ENCODE results near the gene KIAA1217. TPM values are rescaled to one million over a fixed set of nuclear protein-coding genes. Genes with fewer than 3 reads are reported as not detected.

KIAA1217 gene
- total and polyA plus RNA-seq, 2 of the 4 experiments (the other 2 are of a cell fraction), result 3.4 to 4.4 TPM

DNA sequence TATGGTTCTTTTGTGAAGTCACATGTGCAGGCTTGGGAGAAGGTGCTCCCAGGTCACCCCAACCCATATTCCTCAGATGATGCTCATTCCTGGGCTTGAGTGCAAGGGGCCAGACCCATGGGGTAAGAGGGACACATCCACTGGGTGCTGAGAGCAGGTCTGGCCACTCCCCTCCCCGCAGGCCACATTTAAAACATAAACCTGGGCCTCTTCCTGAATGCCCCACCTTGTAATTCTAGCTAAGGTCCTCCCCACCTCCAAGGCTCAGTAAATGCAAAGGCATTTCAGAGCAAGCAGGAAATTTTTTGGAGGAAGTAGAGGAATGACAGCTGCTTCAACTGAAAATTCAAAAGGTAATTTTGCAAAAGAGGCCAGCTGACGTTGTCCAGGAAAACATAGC lies 342.2 kb downstream of the KIAA1217 start:
- Histone ChIP-seq H4K91ac (ENCODE audit: insufficient read depth, low read depth, low read length) (no peak overlapping the region), H4K8ac (ENCODE audit: low read depth in 2 of 2, low read length in 2 of 2) (no peak overlapping the region), H4K20me1 (ENCODE audit: insufficient read depth, low read length) (no peaks in the 10 kb centered on the region), H2BK120ac (ENCODE audit: low read depth, low read length) (no peak overlapping the region), H3K27ac (ENCODE audit: insufficient read depth, low read length) (no peak overlapping the region), H3K14ac (replicated peaks; ENCODE audit: low read depth, low read length) (no peak overlapping the region), H3K79me1 (ENCODE audit: low read depth in 1 of 2, low read length in 2 of 2) (no peaks in the 10 kb centered on the region), H3K4ac (ENCODE audit: low read depth, low read length) (no peak overlapping the region), H2AK5ac (ENCODE audit: low read depth, low read length) (no peak overlapping the region), H2BK20ac (ENCODE audit: low read depth, low read length) (no peak overlapping the region), H3K4me2 (ENCODE audit: low read depth, low read length) (no peak overlapping the region), H2BK15ac (ENCODE audit: low read depth, low read length) (no peak overlapping the region), H3K4me3 (ENCODE audit: insufficient read depth, low read depth, low read length) (no peak overlapping the region), H4K5ac (ENCODE audit: low read depth, low read length) (no peak overlapping the region), H3K56ac (ENCODE audit: extremely low read depth, insufficient read depth, low read length) (no peak overlapping the region), H2AFZ (replicated peaks; ENCODE audit: low read length, poor library complexity) (no peak overlapping the region), H3K4me1 (ENCODE audit: control insufficient read depth, insufficient read depth, low read length) (no peaks in the 10 kb centered on the region), H3K23ac (ENCODE audit: low read depth, low read length) (no peak overlapping the region), H3K36me3 (ENCODE audit: control insufficient read depth, insufficient read depth, low read length) (peaks cover 2% of the 10 kb centered on the region; the same call in 1 of the 2 replicates), H3K9ac (ENCODE audit: low read depth, low read length) (no peak overlapping the region), H3K9me3 (ENCODE audit: control insufficient read depth, insufficient read depth, low read length) (no peaks in the 10 kb centered on the region), H2AK9ac (replicated peaks; ENCODE audit: low read depth, low read length, poor library complexity) (no peak overlapping the region), H2BK5ac (ENCODE audit: low read depth, low read length, poor library complexity, severe bottlenecking) (no peak overlapping the region), H3K18ac (ENCODE audit: low read depth, low read length) (no peak overlapping the region), H3K27me3 (ENCODE audit: control insufficient read depth, insufficient read depth, low read length) (peaks cover 3% of the 10 kb centered on the region; the same call in 1 of the 2 replicates), H3K9me1 (ENCODE audit: insufficient read depth, low read length) (no peaks in the 10 kb centered on the region)
- no peak for TF ChIP-seq CEBPB (IDR thresholded peaks at IDR 0.05; ENCODE audit: low read depth, low read length)
- no peak for TF ChIP-seq MAZ (IDR thresholded peaks at IDR 0.05; ENCODE audit: borderline replicate concordance, low read depth, low read length)
- no peak for TF ChIP-seq RCOR1 (IDR thresholded peaks at IDR 0.05; ENCODE audit: insufficient replicate concordance, low read length)
- TF ChIP-seq BHLHE40 (IDR thresholded peaks at IDR 0.05; ENCODE audit: low read depth, low read length), result no peak
- TF ChIP-seq MAFK (IDR thresholded peaks at IDR 0.05; ENCODE audit: low read depth, low read length), result no peak
- TF ChIP-seq NFE2L2 (IDR thresholded peaks at IDR 0.05; ENCODE audit: low read depth, low read length), result no peak
- TF ChIP-seq ELK1 (IDR thresholded peaks at IDR 0.05; ENCODE audit: borderline replicate concordance, low read depth, low read length), result no peak
- TF ChIP-seq RFX5 (IDR thresholded peaks at IDR 0.05; ENCODE audit: low read depth, low read length), result no peak
- no peak for TF ChIP-seq CTCF (conservative IDR thresholded peaks at IDR 0.05; ENCODE audit: low read depth, low read length)
- no peak for TF ChIP-seq USF2 (IDR thresholded peaks at IDR 0.05; ENCODE audit: low read depth, low read length)
- no peak for TF ChIP-seq RAD21 (IDR thresholded peaks at IDR 0.05; ENCODE audit: low read length)
- no peak for TF ChIP-seq CHD1 (IDR thresholded peaks at IDR 0.05; ENCODE audit: low read depth, low read length)
- no peak for TF ChIP-seq FOS (IDR thresholded peaks at IDR 0.05; ENCODE audit: low read depth, low read length)
- TF ChIP-seq SMC3 (IDR thresholded peaks at IDR 0.05; ENCODE audit: low read depth, low read length), result no peak
- no peak for TF ChIP-seq MXI1 (IDR thresholded peaks at IDR 0.05; ENCODE audit: borderline replicate concordance, low read depth, low read length)
- TF ChIP-seq POLR2A (IDR thresholded peaks at IDR 0.05; ENCODE audit: low read depth, low read length), result no peak
- no TSS peak for BruUV-seq (replicated peaks)
- ChIA-PET POLR2A (ENCODE audit: unreplicated experiment) (no interaction called here), CTCF (no interaction called here)
- in situ Hi-C loops (cut with MboI; ENCODE audit: low sequenced_read_pairs) (loop anchor here (10.0 kb wide), 1 partner anchor 556 kb away; no protein-coding TSS in a partner anchor), dilution Hi-C loops (cut with HindIII; ENCODE audit: low sequenced_read_pairs, unreplicated experiment) (no loop called here), intact Hi-C loops (cut with micrococcal nuclease) (no loop called here)
- ATAC-seq (ENCODE audit: low read depth) (no peak), DNase-seq (no peak)
- no CpG with 5 or more reads among the region's 2 CpGs for WGBS, 2 experiments (ENCODE audit: extremely low coverage in 2 of 2, insufficient read length in 1 of 2)
